Glomerular endothelial cell (primary cell): ENCODE results near the gene ARID4B. TPM values are rescaled to one million over a fixed set of nuclear protein-coding genes. Genes with fewer than 3 reads are reported as not detected.
"Not testable (repeated sequence)": the region's sequence is repeated elsewhere in the genome, so short reads cannot be mapped to it uniquely, and the experiment has no call there.

Experiments used
- DNase-seq: peaks from one replicate; pipeline ENCODE4 v3.0.0-alpha.2; 2011; ENCODE audit warnings: low read depth, low spot score; ENCODE audit errors: extremely low read depth
- total RNA-seq: library from RNA; depleted of rRNA; stranded (reverse); fragments of >200 nt; gene quantifications from 2 replicates; pipeline ENCODE4 v1.2.3, GENCODE V29; 2015

ARID4B gene
- total RNA-seq, 1 donor from 2014 or later: 34.4 TPM

- no peak for DNase-seq
Observed at GRCh38 chr1:235275836-235276235, 52.1 kb downstream of the ARID4B start.

GRCh38 chr1:235275223-235275622, 52.8 kb downstream of the ARID4B start:
- DNase-seq: no peak

DNA sequence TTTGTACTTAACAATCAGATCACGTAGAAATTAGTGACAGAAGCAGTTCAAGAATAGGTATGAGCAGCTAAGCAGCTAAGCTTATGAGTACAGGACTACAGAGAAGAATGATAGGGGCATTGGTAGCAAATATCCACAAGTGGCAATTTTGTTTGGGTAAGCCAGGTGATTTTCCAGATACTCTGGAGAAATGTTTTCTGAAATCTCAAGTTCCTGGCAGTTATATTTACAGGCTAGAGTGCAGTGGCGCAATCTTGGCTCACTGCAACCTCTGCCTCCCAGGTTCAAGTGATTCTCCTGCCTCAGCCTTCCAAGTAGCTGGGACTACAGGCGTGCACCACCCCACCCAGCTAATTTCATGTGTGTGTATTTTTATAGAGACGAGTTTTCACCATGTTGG, 55.1 kb downstream of the ARID4B start:
- no peak for DNase-seq

- DNase-seq: no peak
Observed at GRCh38 chr1:235270625-235271024, 57.4 kb downstream of the ARID4B start.

GRCh38 chr1:235269990-235270389, 58.0 kb downstream of the ARID4B start:
- DNase-seq: not testable (repeated sequence)

- no peak for DNase-seq
Observed at GRCh38 chr1:235268379-235269125, 59.4 kb downstream of the ARID4B start.

DNA sequence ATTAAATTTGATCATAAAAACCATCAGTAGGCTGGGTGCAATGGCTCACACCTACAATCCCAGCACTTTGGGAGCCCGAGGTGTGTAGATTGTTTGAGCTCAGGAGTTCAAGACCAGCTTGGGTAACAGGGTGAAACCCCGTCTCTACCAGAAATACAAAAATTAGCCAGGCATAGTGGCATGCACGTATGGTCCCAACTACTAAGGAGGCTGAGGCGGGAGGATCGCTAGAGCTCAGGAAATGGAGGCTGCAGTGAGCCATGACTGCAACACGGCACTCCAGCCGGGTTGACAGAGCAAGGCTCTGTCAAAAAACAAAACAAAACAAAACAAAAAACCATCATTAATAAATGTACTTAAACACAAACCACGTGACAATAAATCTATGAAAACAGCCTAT, 61.0 kb downstream of the ARID4B start:
- no peak for DNase-seq

- no peak for DNase-seq
Observed at GRCh38 chr1:235266325-235266724, 61.7 kb downstream of the ARID4B start.

DNA sequence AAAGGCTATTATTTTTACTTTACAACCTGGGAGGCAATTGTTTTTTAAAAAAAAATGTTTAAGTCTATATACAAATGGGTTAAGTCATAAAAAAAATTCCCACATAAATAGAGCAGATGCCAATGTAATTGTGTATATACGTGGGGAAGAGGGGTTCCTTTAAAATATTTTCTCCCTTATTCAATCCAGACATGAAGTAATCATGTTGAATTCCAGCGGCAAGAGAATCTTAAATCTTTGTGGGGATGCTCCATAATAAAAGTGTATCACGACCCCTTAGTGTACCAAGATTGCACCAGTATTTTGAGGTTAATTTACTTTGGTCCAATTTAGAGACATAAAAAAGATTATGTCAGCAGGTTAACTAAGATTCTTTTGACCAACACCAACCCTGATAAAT, 62.1 kb downstream of the ARID4B start:
- DNase-seq: no peak

DNA sequence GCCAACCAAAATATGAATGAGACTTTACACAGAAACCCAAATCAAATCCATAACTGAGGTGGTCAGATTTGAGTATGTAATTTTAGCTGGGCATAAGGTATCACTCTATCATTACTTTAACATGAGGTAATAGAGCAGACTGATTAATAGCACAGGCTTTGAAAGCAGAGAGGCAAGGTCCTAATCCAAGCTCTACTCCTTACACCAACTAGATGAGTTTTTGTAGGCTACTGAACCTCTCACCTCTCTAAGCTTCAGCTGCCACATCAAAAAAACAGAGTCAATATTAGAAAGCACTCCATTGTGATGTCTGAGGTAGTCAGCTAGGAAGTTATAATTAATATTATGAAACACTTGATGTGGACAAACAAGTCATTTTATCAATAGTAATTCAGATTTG, 63.7 kb downstream of the ARID4B start:
- DNase-seq: no peak

DNA sequence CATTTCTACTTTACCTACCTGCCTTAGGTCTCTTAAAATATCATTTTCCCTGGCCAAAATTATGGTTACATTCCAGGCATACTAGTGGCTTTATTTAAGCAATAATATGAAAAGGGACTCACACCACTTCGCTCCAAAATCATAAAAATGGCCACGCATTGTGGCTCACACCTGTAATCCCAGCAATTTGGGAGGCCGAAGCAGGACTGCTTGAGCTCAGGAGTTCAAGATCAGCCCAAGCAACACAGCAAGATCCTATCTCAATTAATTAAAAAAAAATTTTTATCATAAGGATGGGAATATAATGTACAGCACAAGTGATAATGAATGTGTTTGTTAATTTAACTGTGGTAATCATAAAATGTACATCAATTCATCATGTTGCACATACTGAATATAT, 65.4 kb downstream of the ARID4B start:
- no peak for DNase-seq

DNA sequence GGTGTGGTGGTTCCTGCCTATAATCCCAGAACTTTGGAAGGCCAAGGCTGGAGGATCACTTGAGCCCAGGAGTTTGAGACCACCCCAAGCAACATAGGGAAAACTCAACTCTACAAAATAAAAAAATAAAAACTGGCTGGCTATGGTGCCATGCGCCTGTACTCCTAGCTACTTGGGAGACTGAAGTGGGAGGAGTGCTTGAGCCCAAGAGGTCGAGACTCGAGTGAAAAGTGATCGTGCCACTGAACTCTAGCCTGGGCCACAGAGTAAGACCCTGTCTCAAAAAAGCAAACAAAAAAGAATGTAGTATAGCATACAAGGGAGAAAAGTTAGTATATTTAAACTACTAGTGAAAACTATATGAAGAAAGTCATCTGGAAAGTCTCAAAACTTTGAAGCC, 66.7 kb downstream of the ARID4B start:
- no peak for DNase-seq

GRCh38 chr1:235259133-235259778, 68.7 kb downstream of the ARID4B start:
- DNase-seq: no peak

- DNase-seq: not testable (repeated sequence)
Observed at GRCh38 chr1:235258068-235258467, 69.9 kb downstream of the ARID4B start.

DNA sequence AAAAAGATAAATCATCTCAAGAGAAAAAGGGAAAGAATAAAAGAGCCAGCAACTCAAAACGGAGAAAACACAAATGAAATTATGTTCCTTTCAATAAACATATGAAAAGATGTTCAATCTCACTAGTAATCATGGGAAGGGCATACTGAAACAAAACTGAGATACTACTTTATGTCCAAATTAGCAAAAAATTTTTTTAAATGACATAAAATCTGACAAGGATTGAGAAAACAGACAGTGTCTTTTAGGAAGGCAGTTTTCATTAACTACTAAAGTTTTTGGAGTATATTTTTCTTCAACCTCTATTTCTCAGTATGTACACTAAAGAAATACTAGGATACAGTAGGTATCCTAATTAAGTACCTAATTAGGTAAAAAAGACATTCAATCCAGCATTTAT, 73.3 kb downstream of the ARID4B start:
- DNase-seq: no peak

DNA sequence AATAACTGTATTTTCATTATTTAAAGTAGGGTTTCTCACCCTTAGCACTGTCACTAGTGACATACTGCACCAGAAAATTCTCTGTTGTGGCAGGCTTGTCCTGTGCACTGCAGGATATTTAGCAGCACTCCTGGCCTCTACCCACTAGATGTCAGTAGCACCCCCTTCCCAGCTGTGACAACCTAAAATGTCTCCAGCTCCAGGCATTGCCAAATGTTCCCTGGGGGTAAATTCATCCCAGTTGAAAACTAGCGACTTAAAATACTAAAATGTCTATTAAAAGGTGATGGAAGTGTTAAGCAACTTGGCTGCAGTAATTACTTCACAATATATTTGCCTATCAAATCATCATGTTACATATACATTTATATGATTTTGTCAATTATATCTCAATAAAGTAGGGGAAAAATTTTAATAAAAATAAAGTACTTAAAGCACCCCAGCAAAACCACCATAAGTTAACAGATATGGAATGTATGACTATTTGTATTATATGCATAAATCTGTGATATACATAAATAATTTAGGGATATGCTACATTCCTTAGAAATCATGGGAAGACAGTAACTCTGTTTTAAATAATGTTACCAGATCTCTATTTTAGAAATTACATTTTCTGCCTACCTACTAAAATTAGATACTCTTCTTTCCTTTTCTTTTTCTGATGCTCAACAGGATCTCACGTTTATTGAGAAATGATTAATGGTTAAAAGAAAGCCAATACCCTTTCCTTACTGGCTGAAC, 74.6 kb downstream of the ARID4B start:
- peak; percentile 47 for DNase-seq

DNA sequence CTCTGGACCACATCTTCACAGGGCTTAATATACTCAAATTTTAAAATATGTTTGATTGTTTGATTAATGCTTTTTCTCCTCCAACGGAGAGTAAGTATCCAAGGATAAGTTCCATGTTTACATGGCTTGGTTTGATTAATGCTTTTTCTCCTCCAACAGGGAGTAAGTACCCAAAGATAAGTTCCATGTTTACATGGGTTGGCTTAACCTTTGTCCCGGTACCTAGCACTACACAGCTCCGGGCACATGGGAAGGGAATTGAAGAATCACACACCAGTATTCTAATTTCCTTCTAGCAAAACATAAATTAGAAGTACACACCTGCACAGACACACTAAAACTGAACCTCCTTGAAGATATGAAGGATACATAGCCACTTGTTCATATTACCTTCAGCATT, 77.5 kb downstream of the ARID4B start:
- no peak for DNase-seq

GRCh38 chr1:235246022-235246948, 81.7 kb downstream of the ARID4B start:
- no peak for DNase-seq

- no peak for DNase-seq
Observed at GRCh38 chr1:235244974-235245592, 82.9 kb downstream of the ARID4B start.

DNA sequence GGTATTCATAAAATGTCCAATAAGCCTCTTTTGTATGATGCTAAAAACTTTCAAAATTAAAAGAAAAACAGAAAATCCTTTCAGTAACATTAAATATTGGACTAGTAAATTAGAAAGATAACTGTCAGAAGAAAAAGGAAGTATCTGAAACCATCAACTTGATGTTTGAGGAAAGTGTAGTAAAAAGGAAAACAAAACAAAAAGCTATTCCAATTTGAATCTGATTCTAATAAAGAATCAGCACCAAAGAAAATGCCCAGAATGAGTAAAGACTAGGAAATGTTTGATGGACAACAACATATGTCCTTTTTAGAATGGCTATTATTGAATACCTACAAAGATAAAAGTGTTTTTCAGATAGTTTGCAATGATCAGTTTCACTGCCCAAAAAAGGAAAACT, 87.0 kb downstream of the ARID4B start:
- no peak for DNase-seq
